Midbrain (tissue), 1 donor: ENCODE data around the gene HMSD.
"Not testable (repeated sequence)": the region's sequence is repeated elsewhere in the genome, so short reads cannot be mapped to it uniquely, and the experiment has no call there.

Experiments
- DNase-seq: peaks from one replicate; lab custom pipeline; 2025; lab: John Stamatoyannopoulos, UW

The HMSD gene, protein sequence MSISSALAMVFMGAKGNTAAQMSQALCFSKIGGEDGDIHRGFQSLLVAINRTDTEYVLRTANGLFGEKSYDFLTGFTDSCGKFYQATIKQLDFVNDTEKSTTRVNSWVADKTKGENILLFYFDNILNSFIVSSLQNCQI

DNA sequence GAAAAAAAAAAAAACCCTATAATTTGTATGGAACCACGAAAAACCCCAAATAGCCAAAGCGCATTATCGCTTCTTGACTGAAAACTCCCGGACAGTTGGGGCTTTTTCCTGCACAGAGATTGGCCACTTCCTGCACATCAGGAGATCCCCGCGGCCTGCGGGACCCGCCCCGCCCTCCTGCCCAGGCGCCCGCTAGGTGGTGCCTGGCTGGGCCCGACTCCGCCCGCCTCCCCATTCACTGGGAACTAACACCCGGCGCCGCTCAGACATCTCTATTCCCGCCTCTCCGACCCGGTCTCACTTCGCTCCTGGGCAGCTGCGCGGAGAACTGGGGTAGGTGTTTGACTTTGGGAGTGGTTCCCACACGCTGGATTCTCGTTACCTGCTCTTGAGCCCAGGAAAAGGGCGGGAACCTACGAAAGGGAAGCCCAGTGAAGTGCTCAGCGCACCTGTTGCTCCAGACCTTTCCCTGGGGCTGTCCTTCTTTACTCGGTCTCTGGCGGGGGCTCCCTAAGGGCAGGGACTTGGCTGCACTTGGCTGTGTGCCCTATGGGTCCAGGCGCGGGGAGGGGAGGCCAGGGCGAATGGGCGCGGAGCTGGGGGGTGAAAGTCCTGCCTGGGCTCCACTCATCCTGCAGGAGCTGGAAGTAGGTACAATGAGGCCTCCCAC, at the start of gene HMSD:
Gene HMSD (plus strand): TSS at position 234 of the 670 bp plus-strand sequence. CDS start 4,155 bp downstream, outside the sequence.
- peak; percentile 74 for DNase-seq

- DNase-seq: no peak
Observed at GRCh38 chr18:63903851-63904570, 45.1 kb upstream of the HMSD start.

- DNase-seq: no peak
Observed at GRCh38 chr18:63904694-63905093, 44.4 kb upstream of the HMSD start.

- DNase-seq: no peak
Observed at GRCh38 chr18:63905361-63905760, 43.7 kb upstream of the HMSD start.

- DNase-seq: no peak
Observed at GRCh38 chr18:63906056-63906455, 43.0 kb upstream of the HMSD start.

DNA sequence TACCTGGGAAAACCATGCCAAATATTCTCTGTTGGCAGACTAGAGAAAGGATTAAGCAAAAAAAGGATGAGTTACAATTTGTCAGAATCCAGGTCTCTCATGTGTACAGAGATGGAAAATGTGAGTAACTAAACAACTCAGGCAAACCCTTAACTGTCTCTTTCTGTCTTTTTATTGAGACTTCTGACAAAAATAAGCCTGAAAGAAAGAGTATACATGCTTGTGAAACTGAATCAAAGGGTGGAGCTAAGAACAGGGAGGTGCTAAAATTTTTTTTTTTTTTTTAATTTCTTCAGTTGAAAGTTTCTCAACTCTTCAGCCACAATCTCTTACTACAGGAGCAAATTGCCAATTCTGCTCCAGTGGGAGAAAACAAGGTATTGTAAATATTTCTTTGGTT, 41.4 kb upstream of the HMSD start, which contains the start of gene SERPINB10:
Gene SERPINB10 (plus strand): TSS at position 295 of the 400 bp plus-strand sequence. CDS start 7,553 bp downstream, outside the sequence.
- DNase-seq: no peak

DNA sequence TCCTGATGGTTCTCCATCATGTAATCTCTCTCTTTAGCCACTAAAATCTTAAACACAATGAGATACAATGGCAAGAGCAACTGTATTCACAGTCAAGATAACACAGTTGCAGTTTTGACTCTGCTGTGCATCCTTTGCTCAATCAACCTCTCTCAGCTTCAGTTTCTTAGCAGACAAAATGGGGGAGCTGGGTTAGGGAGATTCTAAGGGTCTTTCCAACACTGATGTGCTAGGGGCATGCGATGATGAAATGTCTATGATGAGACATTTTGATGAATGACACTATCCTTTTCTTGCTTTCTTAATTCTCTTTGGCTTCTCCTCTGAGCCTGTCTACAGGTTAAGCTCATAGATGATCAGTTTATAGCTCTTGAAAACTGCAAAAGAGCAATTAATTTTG, 40.2 kb upstream of the HMSD start:
- no peak for DNase-seq

DNA sequence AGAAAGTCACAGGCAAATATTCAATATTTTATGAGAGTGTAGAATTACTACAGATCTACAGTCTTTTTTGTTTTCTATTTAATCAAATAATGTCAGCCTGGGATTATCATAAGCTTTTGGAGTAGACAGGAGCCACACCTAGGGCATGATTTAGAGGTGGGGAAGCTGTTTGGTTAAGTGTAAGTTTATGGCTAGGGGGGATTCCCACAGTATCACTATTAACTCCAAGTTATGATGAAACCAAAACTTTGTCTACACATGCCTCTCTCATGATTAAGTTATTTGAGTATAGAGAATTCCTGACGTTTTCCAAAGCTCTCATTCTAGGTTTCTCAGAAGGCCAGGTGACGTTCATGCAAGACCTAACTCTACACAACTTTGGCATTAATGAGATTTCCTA, 39.2 kb upstream of the HMSD start:
- DNase-seq: no peak

- no peak for DNase-seq
Observed at GRCh38 chr18:63917817-63918216, 31.3 kb upstream of the HMSD start.

DNA sequence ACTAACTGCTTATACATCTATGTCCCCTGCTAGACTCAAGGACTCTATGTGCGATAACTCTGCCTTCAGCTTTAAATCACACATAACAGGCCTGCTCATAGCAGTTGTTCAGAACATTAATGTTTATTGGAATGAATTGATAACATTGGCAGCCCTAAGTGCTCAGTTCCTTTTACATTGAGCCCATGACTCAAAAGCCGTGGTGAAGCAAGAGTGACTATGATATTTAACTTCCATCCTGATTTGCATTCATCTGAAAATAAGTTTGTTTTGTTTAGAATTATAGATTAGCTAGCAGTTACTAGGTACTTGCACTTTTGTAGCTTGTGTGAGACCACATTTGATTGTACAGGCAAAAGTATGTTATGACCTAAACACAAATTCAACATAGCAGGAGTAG, 27.1 kb upstream of the HMSD start:
- DNase-seq: no peak

DNA sequence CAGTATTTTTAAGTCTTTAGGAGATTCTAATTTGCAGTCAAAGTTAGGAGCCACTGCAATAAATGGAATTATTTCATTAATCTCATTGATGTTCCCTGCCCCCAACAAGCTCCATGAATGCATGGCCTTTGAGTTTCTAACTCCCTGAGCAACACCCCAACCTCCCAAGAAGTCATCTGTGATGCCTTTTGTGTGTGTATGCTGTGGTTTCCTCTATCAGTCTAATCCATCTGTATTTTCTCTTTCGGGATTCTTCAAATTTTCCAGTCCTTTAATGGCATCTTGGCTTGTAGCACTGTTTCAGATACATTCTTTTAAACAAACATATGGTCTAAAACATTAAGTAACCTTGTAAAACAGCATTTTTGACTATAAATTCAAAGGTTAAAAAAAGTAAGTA, 24.6 kb upstream of the HMSD start:
- no peak for DNase-seq

- DNase-seq: no peak
Observed at GRCh38 chr18:63928331-63928730, 20.8 kb upstream of the HMSD start.

GRCh38 chr18:63929369-63929768, 19.7 kb upstream of the HMSD start:
- DNase-seq: not testable (repeated sequence)

DNA sequence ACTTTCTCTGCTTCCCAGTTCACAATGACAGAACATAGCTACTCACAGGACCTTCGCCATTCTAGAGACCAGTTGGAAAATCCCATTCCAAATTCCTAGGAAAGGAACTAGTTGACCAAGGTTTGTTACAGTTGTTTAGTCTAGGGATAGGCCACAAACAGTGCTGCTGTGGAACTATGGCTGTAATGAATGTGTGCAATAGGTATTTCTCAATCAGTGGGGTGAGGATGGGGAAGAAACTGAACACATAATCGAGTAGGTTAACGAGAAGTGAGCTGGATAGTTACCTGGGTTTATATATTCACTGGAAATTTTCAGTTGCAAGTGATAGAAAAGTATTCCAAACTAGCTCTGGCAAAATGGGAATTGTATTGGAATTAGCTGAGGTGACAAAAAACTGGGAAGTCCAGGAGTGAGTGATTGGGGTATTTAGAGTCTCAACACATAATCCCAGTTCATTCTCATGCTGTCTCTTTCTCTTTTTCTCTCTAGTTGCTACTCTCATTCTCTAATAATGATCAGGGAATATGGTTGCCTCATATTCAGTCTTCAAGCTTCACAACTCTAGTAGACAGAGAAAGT, 18.2 kb upstream of the HMSD start:
- no peak for DNase-seq

DNA sequence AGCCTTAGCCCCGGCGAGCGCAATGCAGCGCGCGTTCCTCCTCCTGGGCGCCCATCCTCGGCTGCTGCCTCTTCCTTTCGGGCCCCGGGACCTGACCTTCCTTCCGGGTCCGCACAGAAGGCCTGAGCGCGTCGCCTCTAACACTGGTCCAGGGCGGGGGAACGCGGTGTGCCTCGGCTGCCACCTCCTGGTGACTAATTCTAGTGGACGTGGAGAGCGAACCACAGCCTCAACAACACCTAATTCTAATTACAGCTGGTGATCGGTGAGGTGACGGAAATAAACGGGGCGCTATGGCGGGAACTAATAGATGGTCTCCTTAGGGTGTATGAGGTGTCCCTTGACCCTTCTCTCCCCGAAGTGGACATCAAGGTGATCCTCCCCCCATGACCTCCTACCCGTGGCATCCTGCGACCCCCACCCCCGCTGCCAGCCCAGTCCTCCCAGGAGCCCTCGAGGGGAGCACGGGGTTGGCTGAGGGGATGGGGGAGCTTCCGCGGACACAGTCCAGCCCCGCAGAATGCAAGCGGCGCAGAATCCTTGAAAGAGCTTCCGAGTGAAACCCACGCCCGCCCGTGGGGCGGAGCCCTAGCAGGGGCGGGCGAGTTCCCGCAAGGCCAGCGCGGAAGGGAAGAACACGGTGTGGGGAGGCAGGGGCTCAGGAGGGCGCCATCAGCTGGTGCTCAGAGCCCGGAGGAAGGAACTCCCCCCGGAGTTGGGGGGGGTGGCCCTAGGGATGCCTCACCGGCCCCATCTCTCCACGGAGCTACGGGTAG, 12.8 kb upstream of the HMSD start:
- DNase-seq: peak; percentile 80

GRCh38 chr18:63936932-63937393, 12.1 kb upstream of the HMSD start:
- DNase-seq: no peak

DNA sequence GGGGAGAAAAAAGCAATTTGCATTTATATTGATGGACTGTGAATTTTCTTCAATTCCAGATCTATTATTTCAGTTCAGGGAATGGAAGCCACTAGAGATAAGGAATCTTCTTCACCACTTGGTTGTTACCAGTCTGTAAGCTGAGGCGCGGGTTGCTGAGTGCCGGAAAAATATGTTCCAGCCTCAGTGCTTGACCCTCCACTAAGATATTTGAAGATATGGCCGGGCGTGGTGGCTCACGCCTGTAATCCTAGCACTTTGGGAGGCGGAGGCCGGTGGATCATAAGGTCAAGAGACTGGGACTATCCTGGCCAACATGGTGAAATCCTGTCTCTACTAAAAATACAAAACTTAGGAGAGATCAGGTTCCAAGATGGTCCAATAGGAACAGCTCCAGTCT, 9.1 kb upstream of the HMSD start:
- DNase-seq: no peak

GRCh38 chr18:63940543-63941050, 8.5 kb upstream of the HMSD start:
- DNase-seq: not testable (repeated sequence)

DNA sequence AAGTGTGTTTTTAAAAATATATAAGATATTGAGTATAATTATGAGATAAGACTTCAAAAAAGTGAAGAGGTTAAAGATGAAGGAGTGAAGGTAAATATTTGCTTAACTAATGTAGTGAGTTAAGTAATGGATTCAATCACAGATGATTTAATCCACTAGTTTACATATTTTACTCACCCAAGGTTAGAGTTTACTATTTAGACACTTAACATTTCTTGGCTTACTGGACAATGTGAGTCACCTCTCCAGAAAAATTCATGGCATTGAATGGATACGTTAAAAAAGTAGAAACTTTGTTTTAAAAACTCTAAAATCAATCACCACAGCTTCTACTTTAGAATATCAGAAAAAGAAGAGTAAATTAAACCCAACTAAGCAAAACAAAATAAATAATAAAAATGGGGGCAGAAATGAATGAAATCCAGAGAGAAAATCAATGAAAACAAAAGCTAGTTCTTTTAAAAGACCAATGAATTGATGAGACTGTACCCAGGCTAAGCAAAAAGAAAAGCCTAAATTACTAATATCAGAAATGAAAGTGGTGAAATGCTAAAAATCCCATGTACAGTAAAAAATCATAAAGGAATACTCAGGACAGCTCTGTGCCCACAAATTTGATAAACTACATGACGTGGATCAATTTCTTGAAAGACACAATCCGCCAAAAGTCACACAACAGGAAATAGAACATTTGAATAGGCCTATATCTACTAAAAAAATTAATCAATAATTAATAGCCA, 1.9 kb upstream of the HMSD start:
- no peak for DNase-seq

DNA sequence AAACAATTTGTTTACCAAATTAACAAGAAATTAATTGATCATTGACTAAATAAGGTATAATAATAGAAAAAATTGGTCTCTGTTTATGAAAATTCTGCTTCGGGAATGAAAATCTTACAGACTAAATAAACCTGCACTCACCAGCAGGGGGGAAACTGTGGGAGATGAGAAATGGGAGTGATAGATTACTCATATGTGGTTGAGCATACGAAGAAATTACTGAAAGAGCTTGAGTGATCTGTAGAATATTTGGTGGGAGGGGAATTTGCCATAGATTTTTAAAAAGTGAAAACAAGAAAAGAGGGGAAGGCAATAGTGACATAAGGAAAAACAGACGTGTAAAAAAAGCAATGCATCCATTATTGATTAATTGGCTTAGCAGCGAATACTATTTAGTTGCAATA, 2.2 kb downstream of the HMSD start:
- DNase-seq: no peak

DNA sequence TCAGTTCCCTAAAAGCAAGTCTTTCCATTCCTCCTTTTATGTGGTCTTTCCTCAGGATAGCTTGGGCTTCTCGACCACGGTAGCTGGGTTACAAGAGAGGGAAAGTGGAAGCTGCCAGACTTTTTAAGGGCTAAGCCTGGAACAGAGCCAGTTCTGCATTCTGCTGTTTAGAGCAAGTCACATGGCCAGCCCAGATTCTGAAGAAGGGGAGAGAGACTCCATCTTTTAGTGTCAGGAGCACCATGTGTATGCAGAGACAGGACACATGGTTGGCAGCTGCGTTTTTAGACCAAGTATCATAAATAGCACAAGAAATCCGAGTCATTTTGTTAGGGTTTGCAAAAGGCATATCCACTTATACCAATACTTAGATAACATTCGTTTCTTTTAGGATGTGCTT, 4.7 kb downstream of the HMSD start:
- no peak for DNase-seq
